Astrocyte (in vitro differentiated cells and primary cell): ENCODE results near the gene FAM222A. TPM values are rescaled to one million over a fixed set of nuclear protein-coding genes. Genes with fewer than 3 reads are reported as not detected.

ENCODE experiments used
- DNase-seq: peaks from one replicate; pipeline ENCODE4 v3.0.0-alpha.2; 2010; ENCODE audit warnings: low read depth
- FAIRE-seq: peaks from 2 replicates; lab custom pipeline; 2011; peaks lifted over from hg19 to GRCh38; lab: Jason Lieb, UNC
- H2AFZ ChIP-seq: 2 replicates; pipeline ENCODE4 v1.6.0; 2012; ENCODE audit warnings: low read depth, low read length, inconsistent platforms
- H3K27ac ChIP-seq: 2 replicates; pipeline ENCODE4 v1.5.1; 2011; ENCODE audit warnings: low read depth, low read length, inconsistent platforms
- H3K27me3 ChIP-seq: 2 replicates; pipeline ENCODE4 v1.6.0; 2011; ENCODE audit warnings: low read length, inconsistent platforms; ENCODE audit not compliant: insufficient read depth
- H3K36me3 ChIP-seq: 2 replicates; pipeline ENCODE4 v1.5.1; 2011; ENCODE audit warnings: low read length, inconsistent platforms; ENCODE audit not compliant: insufficient read depth
- H3K4me1 ChIP-seq: 2 replicates; pipeline ENCODE4 v1.5.1; 2011; ENCODE audit warnings: low read length, inconsistent platforms; ENCODE audit not compliant: insufficient read depth
- H3K4me2 ChIP-seq: 2 replicates; pipeline ENCODE4 v1.6.0; 2012; ENCODE audit warnings: low read length, inconsistent platforms
- H3K4me3 ChIP-seq: 2 replicates; pipeline ENCODE4 v1.5.1; 2011; ENCODE audit warnings: low read depth, mild to moderate bottlenecking, low read length, inconsistent platforms; ENCODE audit not compliant: insufficient read depth
- H3K79me2 ChIP-seq: 2 replicates; pipeline ENCODE4 v1.6.0; 2012; ENCODE audit warnings: mild to moderate bottlenecking, low read length, inconsistent platforms; ENCODE audit not compliant: insufficient read depth
- H3K9ac ChIP-seq: 2 replicates; pipeline ENCODE4 v1.6.0; 2012; ENCODE audit warnings: mild to moderate bottlenecking, low read length, inconsistent platforms
- H3K9me3 ChIP-seq: 2 replicates; pipeline ENCODE4 v1.5.1; 2012; ENCODE audit warnings: low read depth, mild to moderate bottlenecking, low read length, inconsistent platforms; ENCODE audit not compliant: insufficient read depth
- H4K20me1 ChIP-seq: 2 replicates; pipeline ENCODE4 v1.6.0; 2012; ENCODE audit warnings: low read length, inconsistent platforms; ENCODE audit not compliant: insufficient read depth
- H3K27ac Mint-ChIP-seq: one replicate; pipeline ENCODE4 v1.8.0; 2021; ENCODE audit warnings: mild to moderate bottlenecking, mixed read lengths; ENCODE audit not compliant: unreplicated experiment
- H3K27me3 Mint-ChIP-seq: one replicate; pipeline ENCODE4 v1.8.0; 2021; ENCODE audit warnings: low read depth, mixed read lengths; ENCODE audit not compliant: unreplicated experiment
- H3K36me3 Mint-ChIP-seq: one replicate; pipeline ENCODE4 v1.8.0; 2021; ENCODE audit warnings: low read depth, mixed read lengths; ENCODE audit not compliant: unreplicated experiment
- H3K4me1 Mint-ChIP-seq: one replicate; pipeline ENCODE4 v1.8.0; 2021; ENCODE audit warnings: low read depth, mixed read lengths; ENCODE audit not compliant: unreplicated experiment
- H3K4me3 Mint-ChIP-seq: one replicate; pipeline ENCODE4 v1.8.0; 2021; ENCODE audit warnings: mild to moderate bottlenecking, moderate library complexity, mixed read lengths; ENCODE audit not compliant: unreplicated experiment
- H3K9me3 Mint-ChIP-seq: one replicate; pipeline ENCODE4 v1.8.0; 2021; ENCODE audit warnings: mild to moderate bottlenecking, mixed read lengths; ENCODE audit not compliant: unreplicated experiment
- CTCF ChIP-seq: IDR thresholded peaks from 2 replicates; pipeline ENCODE4 v1.5.1; 2011; ENCODE audit warnings: low read depth, mild to moderate bottlenecking, inconsistent platforms, low read length, moderate library complexity; ENCODE audit not compliant: insufficient read depth
- EZH2 ChIP-seq: IDR thresholded peaks from 2 replicates; pipeline ENCODE4 v1.6.1; 2012; ENCODE audit warnings: mild to moderate bottlenecking, low read length, inconsistent platforms; ENCODE audit not compliant: insufficient read depth
- total RNA-seq: library from RNA; stranded (reverse); gene quantifications from 2 replicates; pipeline ENCODE4 v1.2.1, GENCODE V29; 2021

FAM222A gene
- total RNA-seq, 1 donor from 2014 or later = 1.2 TPM

GRCh38 chr12:109800536-109800935, 86.9 kb downstream of the FAM222A start:
- H3K27ac Mint-ChIP-seq = no peak overlapping the region
- TF ChIP-seq CTCF = no peak
- no peak for TF ChIP-seq EZH2
- Histone ChIP-seq H3K27ac (no peak overlapping the region), H4K20me1 (peaks cover 6% of the 10 kb centered on the region), H3K9ac (no peak overlapping the region), H3K27me3 (no peaks in the 10 kb centered on the region), H3K4me1 (no peaks in the 10 kb centered on the region), H3K79me2 (no peaks in the 10 kb centered on the region), H3K36me3 (no peaks in the 10 kb centered on the region), H3K9me3 (no peaks in the 10 kb centered on the region), H3K4me2 (no peak overlapping the region), H3K4me3 (no peak overlapping the region), H2AFZ (no peak overlapping the region)
- no peaks in the 10 kb centered on the region for H3K9me3 Mint-ChIP-seq
- H3K27me3 Mint-ChIP-seq = no peaks in the 10 kb centered on the region
- H3K36me3 Mint-ChIP-seq = no peaks in the 10 kb centered on the region
- DNase-seq (no peak), FAIRE-seq (no peak)
- no peak overlapping the region for H3K4me3 Mint-ChIP-seq
- no peaks in the 10 kb centered on the region for H3K4me1 Mint-ChIP-seq

GRCh38 chr12:109802828-109803227, 89.2 kb downstream of the FAM222A start:
- no peak overlapping the region for H3K27ac Mint-ChIP-seq
- Histone ChIP-seq H3K4me1 (no peaks in the 10 kb centered on the region), H3K9me3 (no peaks in the 10 kb centered on the region), H3K27me3 (no peaks in the 10 kb centered on the region), H3K9ac (no peak overlapping the region), H2AFZ (no peak overlapping the region), H3K79me2 (no peaks in the 10 kb centered on the region), H3K4me3 (no peak overlapping the region), H3K4me2 (no peak overlapping the region), H3K36me3 (no peaks in the 10 kb centered on the region), H4K20me1 (peaks cover 6% of the 10 kb centered on the region), H3K27ac (no peak overlapping the region)
- no peaks in the 10 kb centered on the region for H3K9me3 Mint-ChIP-seq
- H3K36me3 Mint-ChIP-seq = no peaks in the 10 kb centered on the region
- H3K4me3 Mint-ChIP-seq = no peak overlapping the region
- no peak for FAIRE-seq
- no peaks in the 10 kb centered on the region for H3K4me1 Mint-ChIP-seq
- DNase-seq = no peak
- H3K27me3 Mint-ChIP-seq = no peaks in the 10 kb centered on the region
- TF ChIP-seq EZH2 (no peak), CTCF (no peak)

GRCh38 chr12:109803678-109804077, 90.1 kb downstream of the FAM222A start:
- H3K36me3 Mint-ChIP-seq = no peaks in the 10 kb centered on the region
- no peak overlapping the region for H3K4me3 Mint-ChIP-seq

More at GRCh38 chr12:109803678-109804077, 90.1 kb downstream of the FAM222A start:
- no peaks in the 10 kb centered on the region for H3K27me3 ChIP-seq
- no peaks in the 10 kb centered on the region for H3K4me1 Mint-ChIP-seq
- FAIRE-seq (no peak), DNase-seq (no peak)
- TF ChIP-seq EZH2 (no peak), CTCF (no peak)
- H4K20me1 ChIP-seq = peaks cover 6% of the 10 kb centered on the region
- H3K27me3 Mint-ChIP-seq = no peaks in the 10 kb centered on the region
- H3K9me3 ChIP-seq = no peaks in the 10 kb centered on the region
- no peak overlapping the region for H3K4me3 ChIP-seq
- H3K27ac ChIP-seq = no peak overlapping the region
- no peak overlapping the region for H3K4me2 ChIP-seq
- no peak overlapping the region for H2AFZ ChIP-seq
- H3K27ac Mint-ChIP-seq = no peak overlapping the region
- H3K9ac ChIP-seq = no peak overlapping the region
- no peaks in the 10 kb centered on the region for H3K36me3 ChIP-seq
- no peaks in the 10 kb centered on the region for H3K79me2 ChIP-seq
- no peaks in the 10 kb centered on the region for H3K9me3 Mint-ChIP-seq
- no peaks in the 10 kb centered on the region for H3K4me1 ChIP-seq
